Endometrium (tissue), 2 donors: ENCODE measurements around the gene MARF1.
"Not testable (repeated sequence)": the region's sequence is repeated elsewhere in the genome, so short reads cannot be mapped to it uniquely, and the experiment has no call there.

Experiments
- FAIRE-seq: peaks from 2 replicates; lab custom pipeline; 2012; peaks lifted over from hg19 to GRCh38; lab: Jason Lieb, UNC
- donor health status: control.
- donor health status: control.

Gene MARF1

GRCh38 chr16:15643048-15643945 is at the start of gene MARF1:
Gene MARF1 (minus strand): TSS chr16:15643154. CDS start chr16:15639233, 3,921 bp downstream.
- FAIRE-seq = peak; percentile 26

- FAIRE-seq = not testable (repeated sequence)
Measured at GRCh38 chr16:15692508-15692907, 49.6 kb upstream of the MARF1 start.

GRCh38 chr16:15691046-15691445 is 48.1 kb upstream of the MARF1 start:
- no peak for FAIRE-seq

- no peak for FAIRE-seq
Measured at GRCh38 chr16:15690296-15690695, 47.3 kb upstream of the MARF1 start.

DNA sequence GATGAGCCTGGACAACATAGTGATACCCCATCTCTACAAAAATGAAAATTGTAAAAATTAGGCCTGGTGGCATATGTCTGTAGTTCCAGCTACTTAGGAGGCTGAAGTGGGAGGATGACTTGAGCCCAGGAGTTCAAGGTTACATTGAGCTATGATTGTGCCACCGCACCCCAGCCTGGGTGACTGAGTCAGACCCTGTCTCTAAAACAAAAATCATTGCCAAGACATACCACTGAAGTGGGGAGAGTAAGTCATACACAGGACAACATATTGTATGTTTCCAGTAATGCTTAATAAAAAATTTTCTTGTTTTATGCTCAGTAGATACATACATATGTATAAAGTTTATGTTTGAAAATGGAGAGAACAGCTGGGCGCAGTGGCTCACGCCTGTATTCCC is 46.3 kb upstream of the MARF1 start:
- FAIRE-seq = no peak

DNA sequence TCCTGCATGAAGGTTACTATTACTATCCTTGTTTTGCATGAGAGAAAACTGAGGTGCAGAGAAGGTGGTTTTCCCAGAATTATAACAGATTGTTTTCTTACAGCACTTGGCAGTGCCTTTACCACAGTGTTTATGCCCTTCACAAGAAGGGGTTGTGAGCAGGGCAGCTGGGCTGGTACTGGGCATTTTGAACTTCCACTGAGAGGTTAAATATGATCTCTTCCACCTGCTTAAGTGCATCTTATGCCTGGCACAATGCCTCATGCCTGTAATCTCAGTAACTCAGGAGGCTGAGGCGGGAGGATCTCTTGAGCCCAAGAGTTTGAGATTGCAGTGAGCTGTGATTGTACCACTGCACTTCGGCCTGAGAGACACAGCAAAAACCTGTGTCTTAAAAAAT is 43.3 kb upstream of the MARF1 start:
- FAIRE-seq = no peak

- no peak for FAIRE-seq
Measured at GRCh38 chr16:15682105-15682570, 39.2 kb upstream of the MARF1 start.

DNA sequence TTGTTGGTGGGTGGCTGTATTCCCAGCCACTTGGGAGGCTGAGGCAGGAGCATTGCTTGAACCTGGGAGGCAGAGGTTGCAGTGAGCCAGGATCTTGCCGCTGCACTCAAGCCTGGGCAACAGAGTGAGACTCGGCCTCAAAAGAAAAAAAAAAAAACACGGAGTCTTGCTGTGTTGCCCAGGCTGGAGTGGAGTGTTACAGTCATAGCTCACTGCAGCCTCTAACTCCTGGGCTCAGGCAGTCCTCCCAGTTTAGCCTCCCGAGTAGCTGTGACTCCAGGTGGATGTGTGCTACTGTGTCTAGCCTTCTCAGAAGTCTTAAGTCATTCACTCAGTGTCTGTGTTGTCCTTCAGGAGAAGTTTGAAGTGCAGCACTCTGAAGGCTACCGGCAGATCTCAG is 34.5 kb upstream of the MARF1 start:
- FAIRE-seq = no peak

- no peak for FAIRE-seq
Measured at GRCh38 chr16:15676506-15676905, 33.6 kb upstream of the MARF1 start.

GRCh38 chr16:15674571-15674970 is 31.6 kb upstream of the MARF1 start:
- FAIRE-seq = no peak

- FAIRE-seq = peak; percentile 80
Measured at GRCh38 chr16:15672514-15673167, 29.7 kb upstream of the MARF1 start.

DNA sequence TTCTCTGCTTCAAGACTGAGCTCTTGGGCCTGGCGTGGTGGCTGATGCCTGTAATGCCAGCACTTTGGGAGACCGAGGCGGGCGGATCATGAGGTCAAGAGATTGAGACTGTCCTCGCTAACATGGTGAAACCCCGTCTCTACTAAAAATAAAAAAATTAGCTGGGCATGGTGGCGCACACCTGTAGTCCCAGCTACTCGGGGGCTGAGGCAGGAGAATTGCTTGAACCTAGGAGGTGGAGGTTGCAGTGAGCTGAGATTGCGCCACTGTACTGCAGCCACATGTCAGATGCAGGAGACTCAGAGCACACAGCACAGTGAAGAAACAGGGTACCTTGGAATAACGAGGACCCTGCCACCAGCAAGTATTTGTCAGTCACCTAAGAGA is 29.2 kb upstream of the MARF1 start:
- FAIRE-seq = not testable (repeated sequence)

DNA sequence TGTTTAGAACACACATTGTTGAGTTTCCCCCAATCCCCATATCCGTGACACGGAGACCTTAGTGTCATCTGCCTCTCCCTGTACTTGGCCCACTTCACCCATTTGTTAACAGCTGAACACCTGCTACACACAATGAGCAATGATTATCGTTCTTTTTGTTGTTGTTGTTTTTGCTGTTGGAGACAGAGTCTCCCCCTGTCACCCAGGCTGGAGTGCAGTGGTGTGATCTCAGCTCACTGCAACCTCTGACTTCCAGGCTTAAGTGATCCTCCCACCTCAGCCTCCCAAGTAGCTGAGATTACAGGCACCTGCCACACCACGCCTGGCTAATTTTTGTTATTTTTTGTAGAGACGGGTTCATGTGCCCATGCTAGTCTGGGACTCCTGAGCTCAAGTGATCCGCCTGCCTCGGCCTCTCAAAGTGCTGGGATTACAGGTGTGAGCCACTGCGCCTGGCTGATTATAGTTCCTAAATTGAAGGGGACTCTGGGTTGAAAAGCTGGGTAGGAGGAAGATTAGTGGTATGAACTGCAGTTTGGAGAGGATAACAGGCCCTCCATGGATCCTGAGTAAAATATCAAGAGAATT is 28.7 kb upstream of the MARF1 start:
- no peak for FAIRE-seq

DNA sequence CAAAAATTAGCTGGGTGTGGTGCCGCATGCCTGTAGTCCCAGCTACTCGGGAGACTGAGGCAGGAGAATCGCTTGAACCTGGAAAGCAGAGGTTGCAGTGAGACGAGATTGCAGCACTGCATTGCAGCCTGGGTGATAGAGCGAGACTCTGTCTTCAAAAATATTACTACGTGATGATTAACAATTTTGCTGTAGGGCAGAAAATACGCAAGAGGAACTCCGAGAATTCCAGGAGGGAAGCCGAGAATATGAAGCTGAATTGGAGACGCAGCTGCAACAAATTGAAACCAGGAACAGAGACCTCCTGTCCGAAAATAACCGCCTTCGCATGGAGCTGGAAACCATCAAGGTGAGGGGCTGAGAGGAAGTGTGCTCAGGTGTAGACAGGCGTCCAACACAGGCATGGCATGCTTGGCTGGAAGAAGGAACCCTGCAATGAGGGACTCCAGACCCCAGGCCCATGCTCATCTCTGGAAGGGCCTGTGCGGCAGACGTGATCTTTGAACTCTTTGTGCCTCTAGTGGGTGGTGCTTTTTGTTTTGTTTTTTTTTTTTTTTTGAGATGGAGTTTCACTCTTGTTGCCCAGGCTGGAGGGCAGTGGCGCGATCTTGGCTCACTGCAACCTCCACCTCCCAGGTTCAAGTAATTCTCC is 24.3 kb upstream of the MARF1 start:
- FAIRE-seq = no peak

DNA sequence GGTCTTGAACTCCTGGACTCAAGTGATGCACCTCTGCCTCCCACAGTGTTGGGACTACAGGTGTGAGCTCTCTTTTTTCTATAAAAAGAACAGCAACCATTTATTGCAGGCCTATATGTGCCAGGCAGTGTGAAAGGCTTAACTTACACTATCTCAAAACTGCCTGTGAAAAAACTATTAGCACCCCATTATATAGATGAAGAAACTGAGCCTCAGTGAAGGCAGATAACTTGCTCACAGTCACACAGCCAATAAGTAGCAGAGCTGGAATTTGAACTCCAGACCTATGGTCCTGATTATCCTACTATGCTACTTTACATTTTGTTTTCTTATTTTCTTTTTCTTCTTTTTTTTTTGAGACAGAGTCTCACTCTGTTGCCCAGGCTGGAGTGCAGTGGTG is 22.2 kb upstream of the MARF1 start:
- no peak for FAIRE-seq

- no peak for FAIRE-seq
Measured at GRCh38 chr16:15660203-15660601, 17.2 kb upstream of the MARF1 start.

DNA sequence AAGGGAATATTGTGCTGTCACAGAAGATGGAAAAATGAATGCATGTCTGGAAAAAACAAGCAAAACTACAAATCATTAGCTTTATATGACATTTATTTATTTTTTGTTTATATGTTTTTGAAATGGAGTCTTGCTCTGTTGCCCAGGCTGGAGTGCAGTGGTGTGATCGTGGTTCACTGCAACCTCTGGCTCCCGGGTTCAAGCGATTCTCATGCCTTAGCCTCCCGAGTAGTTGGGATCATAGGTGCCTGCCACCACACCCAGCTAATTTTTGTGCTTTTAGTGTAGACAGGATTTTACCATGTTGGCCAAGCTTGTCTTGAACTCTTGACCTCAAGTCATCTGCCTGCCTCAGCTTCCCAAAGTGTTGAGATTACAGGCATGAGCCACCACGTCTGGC is 15.6 kb upstream of the MARF1 start:
- no peak for FAIRE-seq

DNA sequence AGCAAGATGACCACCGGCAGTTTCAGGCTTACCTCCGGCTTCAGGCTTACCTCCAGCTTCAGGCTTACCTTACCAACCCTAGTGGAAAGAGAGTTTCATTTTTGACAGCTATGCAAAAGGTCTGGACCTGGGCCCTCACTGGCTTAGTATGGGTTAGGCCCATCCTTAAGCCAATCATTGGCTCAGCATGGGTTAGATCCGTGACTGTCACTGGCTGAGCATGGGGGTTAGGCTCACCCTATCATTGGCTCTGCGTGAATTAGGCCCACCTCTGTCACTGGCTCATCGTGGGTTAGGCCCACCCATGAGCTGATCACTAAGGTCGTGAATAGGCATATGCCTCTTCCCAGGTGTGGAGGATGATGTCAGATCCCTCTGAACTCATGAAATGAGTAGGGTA is 15.2 kb upstream of the MARF1 start:
- FAIRE-seq = no peak

DNA sequence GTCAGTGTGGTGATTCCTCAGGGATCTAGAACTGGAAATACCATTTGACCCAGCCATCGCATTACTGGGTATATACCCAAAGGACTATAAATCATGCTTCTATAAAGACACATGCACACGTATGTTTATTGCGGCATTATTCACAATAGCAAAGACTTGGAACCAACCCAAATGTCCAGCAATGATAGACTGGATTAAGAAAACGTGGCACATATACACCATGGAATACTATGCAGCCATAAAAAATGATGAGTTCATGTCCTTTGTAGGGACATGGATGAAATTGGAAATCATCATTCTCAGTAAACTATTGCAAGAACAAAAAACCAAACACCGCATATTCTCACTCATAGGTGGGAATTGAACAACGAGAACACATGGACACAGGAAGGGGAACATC is 12.6 kb upstream of the MARF1 start:
- FAIRE-seq = not testable (repeated sequence)

DNA sequence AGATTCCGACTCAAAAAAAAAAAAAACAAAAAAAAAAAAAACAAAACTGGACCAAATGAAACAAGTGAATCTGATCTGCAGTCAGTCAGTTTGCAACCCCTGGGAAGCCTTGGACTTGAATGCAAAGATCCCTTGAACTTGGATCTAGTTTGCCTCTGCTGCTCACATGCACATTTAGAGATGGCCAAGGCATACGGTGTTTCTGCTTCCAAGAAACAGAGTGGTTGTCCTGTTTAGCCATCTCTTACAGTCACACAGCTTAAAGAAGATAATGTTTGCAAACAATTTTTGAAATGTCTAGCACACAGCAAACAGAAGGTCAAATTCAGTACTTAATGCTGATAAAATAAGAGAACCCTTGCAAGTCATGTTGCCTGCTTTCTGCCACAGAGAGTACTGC is 11.6 kb upstream of the MARF1 start:
- no peak for FAIRE-seq

DNA sequence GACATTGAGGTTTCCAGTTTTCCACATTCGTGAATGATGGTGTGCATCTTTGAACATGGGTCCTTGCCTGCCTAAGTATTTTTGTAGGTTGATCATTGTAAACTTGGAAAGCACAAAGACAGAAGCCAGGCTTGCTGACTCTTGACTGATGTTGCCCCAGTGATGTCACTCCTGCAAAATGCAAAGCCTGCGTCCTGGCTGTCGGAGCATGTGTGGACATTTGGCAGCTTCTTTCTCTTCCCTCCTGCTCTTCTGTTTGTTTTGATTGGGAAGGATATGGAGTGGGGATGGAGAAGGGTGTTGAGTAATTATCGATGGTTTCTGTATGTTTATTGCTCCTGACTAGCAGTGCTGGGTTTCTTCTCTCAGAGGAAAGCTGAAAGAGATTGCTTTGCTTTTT is 10.3 kb upstream of the MARF1 start:
- FAIRE-seq = no peak

DNA sequence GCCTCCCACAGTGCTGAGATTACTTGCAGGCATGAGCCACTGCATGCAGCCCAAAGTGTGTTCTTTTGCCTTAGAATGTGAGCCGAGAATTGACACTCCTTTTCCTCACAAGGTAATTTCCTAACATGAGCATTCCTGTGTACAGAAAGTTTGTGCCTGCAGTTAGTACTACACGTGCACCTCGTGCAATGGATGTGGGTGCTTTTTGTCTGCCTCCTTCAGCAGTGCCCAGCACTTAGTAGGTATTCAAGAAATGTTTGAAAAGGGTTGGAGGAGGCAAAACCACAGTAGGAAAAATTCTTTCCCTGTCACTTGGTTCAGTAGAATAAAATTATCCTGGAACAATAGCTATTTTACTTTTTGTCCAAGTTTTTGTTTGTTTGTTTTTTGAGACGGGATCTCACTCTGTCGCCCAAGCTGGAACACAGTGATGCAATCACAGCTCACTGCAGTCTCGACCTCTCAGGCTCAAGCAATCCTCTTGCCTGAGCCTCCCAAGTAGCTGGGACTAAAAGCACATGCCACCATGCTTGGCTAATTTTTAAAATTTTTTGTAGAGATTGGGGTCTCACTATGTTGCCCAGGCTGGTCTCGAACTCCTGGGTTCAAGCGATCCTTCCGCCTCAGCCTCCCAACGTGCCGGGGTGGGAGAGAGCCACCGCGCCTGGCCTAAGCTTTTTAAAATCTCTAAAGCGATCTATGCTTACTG is 9.5 kb upstream of the MARF1 start:
- no peak for FAIRE-seq
